Liver (tissue), 9 donors: ENCODE results near the gene DLX5. TPM values are rescaled to one million over a fixed set of nuclear protein-coding genes. Genes with fewer than 3 reads are reported as not detected.

Experiments
- DNase-seq: peaks from one replicate; pipeline ENCODE4 v3.0.0-alpha.2; 2017; ENCODE audit warnings: low spot score
- H3K27ac ChIP-seq, 2 donors: one replicate each; pipeline ENCODE4 v1.7.0; 2013; ENCODE audit warnings: inconsistent platforms in 2 of 2, low read length in 2 of 2, control low read depth in 1 of 2, low read depth in 1 of 2, mild to moderate bottlenecking in 1 of 2
- H3K27me3 ChIP-seq, 4 donors: one replicate each; pipeline versions ENCODE4 v1.6.1 to v1.7.0; 2013; ENCODE audit warnings: low read length in 3 of 4, inconsistent platforms in 1 of 4, mild to moderate bottlenecking in 1 of 4, moderate library complexity in 1 of 4; ENCODE audit not compliant: control insufficient read depth in 4 of 4, insufficient read depth in 4 of 4
- H3K36me3 ChIP-seq, 4 donors: one replicate each; pipeline versions ENCODE4 v1.6.1 to v1.7.0; 2013; ENCODE audit warnings: low read length in 3 of 4, mild to moderate bottlenecking in 3 of 4, low read depth in 1 of 4, moderate library complexity in 1 of 4; ENCODE audit not compliant: control insufficient read depth in 4 of 4, insufficient read depth in 3 of 4
- H3K4me1 ChIP-seq, 4 donors: one replicate each; pipeline versions ENCODE4 v1.6.1 to v1.7.0; 2013; ENCODE audit warnings: low read length in 3 of 4, mild to moderate bottlenecking in 3 of 4, moderate library complexity in 1 of 4; ENCODE audit not compliant: control insufficient read depth in 4 of 4, insufficient read depth in 4 of 4
- H3K4me3 ChIP-seq, 3 donors: one replicate each; pipeline versions ENCODE4 v1.6.1 to v1.7.0; 2013; ENCODE audit warnings: low read length in 3 of 3, control low read depth in 1 of 3, low read depth in 1 of 3, mild to moderate bottlenecking in 1 of 3
- H3K9ac ChIP-seq, 2 donors: one replicate each; pipeline ENCODE4 v1.7.0; 2013; ENCODE audit warnings: low read length in 2 of 2, mild to moderate bottlenecking in 2 of 2, moderate library complexity in 2 of 2, control low read depth in 1 of 2, low read depth in 1 of 2
- H3K9me3 ChIP-seq, 4 donors: one replicate each; pipeline versions ENCODE4 v1.6.1 to v1.7.0; 2013; ENCODE audit warnings: low read length in 3 of 4; ENCODE audit not compliant: control insufficient read depth in 4 of 4
- EGR1 ChIP-seq, 2 donors: IDR thresholded peaks; 2 replicates each; pipeline ENCODE4 v1.6.1; 2016 to 2018; ENCODE audit warnings: antibody characterized with exemption in 2 of 2, low read depth in 2 of 2
- FOXA2 ChIP-seq: IDR thresholded peaks from 2 replicates; pipeline ENCODE4 v1.6.1; 2016; ENCODE audit warnings: antibody characterized with exemption
- GABPA ChIP-seq, 2 donors: IDR thresholded peaks in 1 of 2; conservative IDR thresholded peaks in 1 of 2; 2 replicates each; pipeline ENCODE4 v1.6.1; 2016; ENCODE audit warnings: antibody characterized with exemption in 2 of 2, mild to moderate bottlenecking in 1 of 2, moderate library complexity in 1 of 2
- HNF4A ChIP-seq, 2 donors: conservative IDR thresholded peaks; 2 replicates each; pipeline ENCODE4 v1.6.1; 2016; ENCODE audit warnings: antibody characterized with exemption in 2 of 2, mild to moderate bottlenecking in 2 of 2
- HNF4G ChIP-seq: IDR thresholded peaks from 2 replicates; pipeline ENCODE4 v1.6.1; 2016; ENCODE audit warnings: antibody characterized with exemption
- JUND ChIP-seq, 2 donors: IDR thresholded peaks; 2 replicates each; pipeline ENCODE4 v1.6.1; 2016; ENCODE audit warnings: antibody characterized with exemption in 2 of 2
- NR2F2 ChIP-seq: IDR thresholded peaks from 2 replicates; pipeline ENCODE4 v1.6.1; 2016; ENCODE audit warnings: antibody characterized with exemption
- RAD21 ChIP-seq, 2 donors: IDR thresholded peaks; 2 replicates each; pipeline ENCODE4 v1.6.1; 2016; ENCODE audit warnings: antibody characterized with exemption in 2 of 2, mild to moderate bottlenecking in 2 of 2
- RXRA ChIP-seq, 2 donors: IDR thresholded peaks; 2 replicates each; pipeline ENCODE4 v1.6.1; 2017 to 2018; ENCODE audit warnings: antibody characterized with exemption in 2 of 2, mild to moderate bottlenecking in 1 of 2
- SP1 ChIP-seq: IDR thresholded peaks from 2 replicates; pipeline ENCODE4 v1.6.1; 2018; ENCODE audit warnings: antibody characterized with exemption, mild to moderate bottlenecking
- TAF1 ChIP-seq: conservative IDR thresholded peaks from 2 replicates; pipeline ENCODE4 v1.6.1; 2016; ENCODE audit warnings: antibody characterized with exemption, mild to moderate bottlenecking
- YY1 ChIP-seq: IDR thresholded peaks from 2 replicates; pipeline ENCODE4 v1.6.1; 2016; ENCODE audit warnings: antibody characterized with exemption, mild to moderate bottlenecking
- WGBS: extraction: QIAGEN DNeasy Blood & Tissue Kit; methylation state at CpG from one replicate; pipeline ENCODE4 v1.1.7; 2013; 5-methylcytosine and 5-hydroxymethylcytosine counted together
- polyA plus RNA-seq, 2 donors: library from polyadenylated mRNA; stranded (reverse) in 1 of 2; unstranded in 1 of 2; fragments of 200-250 nt in 1 of 2; fragments of >200 nt in 1 of 2; fragmentation: Nextera tagmentation in 1 of 2; extraction: Ambion mirVana in 1 of 2; gene quantifications; one replicate each; pipeline versions ENCODE4 v1.2.1 to v1.2.3, GENCODE V29; 2013 to 2015
- total RNA-seq, 2 donors: library from RNA; depleted of rRNA; stranded (reverse); fragments of >200 nt; gene quantifications; one replicate each; pipeline ENCODE4 v1.2.3, GENCODE V29; 2014
- TF ChIP-seq, protein P1 (sequence below): IDR thresholded peaks from 2 replicates; pipeline ENCODE4 v1.6.1; 2016; ENCODE audit warnings: antibody characterized with exemption
- TF ChIP-seq, protein P2 (sequence below): IDR thresholded peaks from 2 replicates; pipeline ENCODE4 v1.6.1; 2016; ENCODE audit warnings: antibody characterized with exemption, mild to moderate bottlenecking
- TF ChIP-seq, protein P3 (sequence below): fragments of 150-350 bp; IDR thresholded peaks from 2 replicates; pipeline ENCODE4 v1.5.1; 2017; ENCODE audit warnings: improper control_type of control experiment, low read depth, low read length; ENCODE audit not compliant: missing input control
- TF ChIP-seq, protein P4 (sequence below): IDR thresholded peaks from 2 replicates; pipeline ENCODE4 v1.6.1; 2016; ENCODE audit warnings: antibody characterized with exemption
- TF ChIP-seq, protein P5 (sequence below): IDR thresholded peaks from 2 replicates; pipeline ENCODE4 v1.6.1; 2016; ENCODE audit warnings: antibody characterized with exemption
- donor health status: healthy.
- donor health status: healthy.
- donor health status: healthy.
- donor health status: healthy.
- donor health status: healthy.

DLX5 gene
- total and polyA plus RNA-seq, 4 donors = not detected

DNA sequence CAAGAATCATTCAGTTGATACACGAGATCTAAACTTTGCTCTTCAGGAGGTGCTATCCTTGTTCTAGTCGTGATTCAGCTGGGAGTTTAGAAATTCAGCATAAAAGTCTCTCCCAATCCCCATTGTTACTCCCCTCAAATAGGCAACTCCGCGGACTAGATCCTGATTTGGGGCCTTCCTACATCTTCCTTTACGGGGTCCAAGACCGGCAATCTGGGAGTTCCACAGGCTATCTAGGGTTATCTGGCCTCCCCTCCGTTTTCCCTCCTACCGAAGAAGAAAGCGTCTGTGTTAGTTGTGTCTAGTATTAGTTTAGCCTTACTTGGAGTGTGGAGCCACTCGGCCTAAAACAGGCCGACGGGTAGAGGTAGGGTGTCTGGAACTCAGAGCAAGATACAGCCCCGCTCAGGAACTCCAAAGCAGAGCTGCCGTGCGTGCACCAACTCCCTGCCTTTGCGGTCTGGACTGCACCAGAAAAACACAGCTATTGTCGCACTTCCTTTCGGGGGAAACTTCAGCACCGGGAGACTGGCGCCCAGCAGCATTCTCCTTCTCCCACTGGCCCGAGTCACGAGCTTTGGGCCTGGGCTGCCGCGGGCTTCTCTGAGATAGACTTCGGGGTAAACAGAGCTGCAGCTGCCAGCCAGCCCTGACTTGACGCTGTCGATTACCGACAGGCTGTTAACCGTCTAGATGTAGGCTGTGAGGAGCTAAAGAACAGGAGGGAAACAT is 1.5 kb upstream of the DLX5 start:
- Histone ChIP-seq H3K36me3 (no peaks in the 10 kb centered on the region), H3K9ac (no peak overlapping the region), H3K27me3 (peaks cover 3 to 16% (median 12%) of the 10 kb centered on the region in 4 donors), H3K27ac (no peak overlapping the region), H3K9me3 (peaks cover 0 to 6% (median 1%) of the 10 kb centered on the region in 4 donors), H3K4me1 (peaks cover 5 to 34% (median 23%) of the 10 kb centered on the region in 4 donors), H3K4me3 (peak overlapping the region in 1 of 3 donors; percentile 3)
- TF ChIP-seq, protein P1, sequence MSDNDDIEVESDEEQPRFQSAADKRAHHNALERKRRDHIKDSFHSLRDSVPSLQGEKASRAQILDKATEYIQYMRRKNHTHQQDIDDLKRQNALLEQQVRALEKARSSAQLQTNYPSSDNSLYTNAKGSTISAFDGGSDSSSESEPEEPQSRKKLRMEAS = no peak
- TF ChIP-seq, protein P2, sequence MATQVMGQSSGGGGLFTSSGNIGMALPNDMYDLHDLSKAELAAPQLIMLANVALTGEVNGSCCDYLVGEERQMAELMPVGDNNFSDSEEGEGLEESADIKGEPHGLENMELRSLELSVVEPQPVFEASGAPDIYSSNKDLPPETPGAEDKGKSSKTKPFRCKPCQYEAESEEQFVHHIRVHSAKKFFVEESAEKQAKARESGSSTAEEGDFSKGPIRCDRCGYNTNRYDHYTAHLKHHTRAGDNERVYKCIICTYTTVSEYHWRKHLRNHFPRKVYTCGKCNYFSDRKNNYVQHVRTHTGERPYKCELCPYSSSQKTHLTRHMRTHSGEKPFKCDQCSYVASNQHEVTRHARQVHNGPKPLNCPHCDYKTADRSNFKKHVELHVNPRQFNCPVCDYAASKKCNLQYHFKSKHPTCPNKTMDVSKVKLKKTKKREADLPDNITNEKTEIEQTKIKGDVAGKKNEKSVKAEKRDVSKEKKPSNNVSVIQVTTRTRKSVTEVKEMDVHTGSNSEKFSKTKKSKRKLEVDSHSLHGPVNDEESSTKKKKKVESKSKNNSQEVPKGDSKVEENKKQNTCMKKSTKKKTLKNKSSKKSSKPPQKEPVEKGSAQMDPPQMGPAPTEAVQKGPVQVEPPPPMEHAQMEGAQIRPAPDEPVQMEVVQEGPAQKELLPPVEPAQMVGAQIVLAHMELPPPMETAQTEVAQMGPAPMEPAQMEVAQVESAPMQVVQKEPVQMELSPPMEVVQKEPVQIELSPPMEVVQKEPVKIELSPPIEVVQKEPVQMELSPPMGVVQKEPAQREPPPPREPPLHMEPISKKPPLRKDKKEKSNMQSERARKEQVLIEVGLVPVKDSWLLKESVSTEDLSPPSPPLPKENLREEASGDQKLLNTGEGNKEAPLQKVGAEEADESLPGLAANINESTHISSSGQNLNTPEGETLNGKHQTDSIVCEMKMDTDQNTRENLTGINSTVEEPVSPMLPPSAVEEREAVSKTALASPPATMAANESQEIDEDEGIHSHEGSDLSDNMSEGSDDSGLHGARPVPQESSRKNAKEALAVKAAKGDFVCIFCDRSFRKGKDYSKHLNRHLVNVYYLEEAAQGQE = peak; percentile 23
- WGBS = 43% methylated on average over 29 of the region's 29 CpGs
- no peak for DNase-seq

DNA sequence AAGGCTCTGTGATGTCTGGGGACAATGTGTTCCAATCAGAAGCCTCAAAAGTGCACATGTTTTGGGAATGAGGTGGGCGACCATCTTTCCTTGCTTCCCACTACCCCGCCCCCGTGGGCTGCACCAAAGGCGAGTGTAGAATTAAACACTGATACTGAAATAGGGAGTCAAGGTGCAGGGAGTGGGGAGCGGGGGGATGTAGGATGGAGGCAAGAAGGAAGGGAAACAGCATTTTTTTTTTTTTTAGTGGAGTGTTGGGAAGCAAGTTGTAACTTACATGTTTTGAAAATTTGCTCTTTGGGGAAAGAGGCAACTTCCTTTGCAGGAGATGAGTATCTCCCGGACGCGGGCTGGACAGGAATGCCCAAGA is 484 bp upstream of the DLX5 start:
- peaks cover 10 to 39% (median 25%) of the 10 kb centered on the region in 4 donors for H3K4me1 ChIP-seq
- peaks cover 3 to 26% (median 12%) of the 10 kb centered on the region in 4 donors for H3K27me3 ChIP-seq

More for the DNA sequence above, 484 bp upstream of the DLX5 start:
- no peak for TF ChIP-seq JUND (IDR thresholded peaks at IDR 0.05)
- no peak for TF ChIP-seq EGR1 (IDR thresholded peaks at IDR 0.05; ENCODE audit: low read depth in 2 of 2)
- TF ChIP-seq, protein P3, sequence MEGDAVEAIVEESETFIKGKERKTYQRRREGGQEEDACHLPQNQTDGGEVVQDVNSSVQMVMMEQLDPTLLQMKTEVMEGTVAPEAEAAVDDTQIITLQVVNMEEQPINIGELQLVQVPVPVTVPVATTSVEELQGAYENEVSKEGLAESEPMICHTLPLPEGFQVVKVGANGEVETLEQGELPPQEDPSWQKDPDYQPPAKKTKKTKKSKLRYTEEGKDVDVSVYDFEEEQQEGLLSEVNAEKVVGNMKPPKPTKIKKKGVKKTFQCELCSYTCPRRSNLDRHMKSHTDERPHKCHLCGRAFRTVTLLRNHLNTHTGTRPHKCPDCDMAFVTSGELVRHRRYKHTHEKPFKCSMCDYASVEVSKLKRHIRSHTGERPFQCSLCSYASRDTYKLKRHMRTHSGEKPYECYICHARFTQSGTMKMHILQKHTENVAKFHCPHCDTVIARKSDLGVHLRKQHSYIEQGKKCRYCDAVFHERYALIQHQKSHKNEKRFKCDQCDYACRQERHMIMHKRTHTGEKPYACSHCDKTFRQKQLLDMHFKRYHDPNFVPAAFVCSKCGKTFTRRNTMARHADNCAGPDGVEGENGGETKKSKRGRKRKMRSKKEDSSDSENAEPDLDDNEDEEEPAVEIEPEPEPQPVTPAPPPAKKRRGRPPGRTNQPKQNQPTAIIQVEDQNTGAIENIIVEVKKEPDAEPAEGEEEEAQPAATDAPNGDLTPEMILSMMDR = no peak
- no peak for TF ChIP-seq YY1
- TF ChIP-seq TAF1 = no peak
- no peak for TF ChIP-seq RXRA (IDR thresholded peaks at IDR 0.05)
- TF ChIP-seq FOXA2 = no peak
- no peak for TF ChIP-seq HNF4A (conservative IDR thresholded peaks at IDR 0.05)
- TF ChIP-seq SP1 = no peak
- no peak for TF ChIP-seq HNF4G
- TF ChIP-seq GABPA (IDR thresholded peaks at IDR 0.05 in 1 of 2, conservative IDR thresholded peaks at IDR 0.05 in 1 of 2) = no peak
- TF ChIP-seq, protein P1 = no peak
- TF ChIP-seq, protein P4, sequence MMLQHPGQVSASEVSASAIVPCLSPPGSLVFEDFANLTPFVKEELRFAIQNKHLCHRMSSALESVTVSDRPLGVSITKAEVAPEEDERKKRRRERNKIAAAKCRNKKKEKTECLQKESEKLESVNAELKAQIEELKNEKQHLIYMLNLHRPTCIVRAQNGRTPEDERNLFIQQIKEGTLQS = no peak
- TF ChIP-seq RAD21 (IDR thresholded peaks at IDR 0.05) = no peak
- TF ChIP-seq, protein P2 = no peak
- no peak for TF ChIP-seq NR2F2
- TF ChIP-seq, protein P5, sequence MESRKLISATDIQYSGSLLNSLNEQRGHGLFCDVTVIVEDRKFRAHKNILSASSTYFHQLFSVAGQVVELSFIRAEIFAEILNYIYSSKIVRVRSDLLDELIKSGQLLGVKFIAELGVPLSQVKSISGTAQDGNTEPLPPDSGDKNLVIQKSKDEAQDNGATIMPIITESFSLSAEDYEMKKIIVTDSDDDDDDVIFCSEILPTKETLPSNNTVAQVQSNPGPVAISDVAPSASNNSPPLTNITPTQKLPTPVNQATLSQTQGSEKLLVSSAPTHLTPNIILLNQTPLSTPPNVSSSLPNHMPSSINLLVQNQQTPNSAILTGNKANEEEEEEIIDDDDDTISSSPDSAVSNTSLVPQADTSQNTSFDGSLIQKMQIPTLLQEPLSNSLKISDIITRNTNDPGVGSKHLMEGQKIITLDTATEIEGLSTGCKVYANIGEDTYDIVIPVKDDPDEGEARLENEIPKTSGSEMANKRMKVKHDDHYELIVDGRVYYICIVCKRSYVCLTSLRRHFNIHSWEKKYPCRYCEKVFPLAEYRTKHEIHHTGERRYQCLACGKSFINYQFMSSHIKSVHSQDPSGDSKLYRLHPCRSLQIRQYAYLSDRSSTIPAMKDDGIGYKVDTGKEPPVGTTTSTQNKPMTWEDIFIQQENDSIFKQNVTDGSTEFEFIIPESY = no peak
- WGBS = 27% methylated on average over 8 of the region's 8 CpGs
- H3K36me3 ChIP-seq = no peaks in the 10 kb centered on the region
- DNase-seq = no peak
- H3K9me3 ChIP-seq = peaks cover 0 to 8% (median 1%) of the 10 kb centered on the region in 4 donors
- no peak overlapping the region for H3K9ac ChIP-seq
- no peak overlapping the region for H3K27ac ChIP-seq
- H3K4me3 ChIP-seq = no peak overlapping the region
